Astrocyte of the spinal cord (primary cell): ENCODE results near the gene TPPP3.

Experiments
- DNase-seq: peaks from one replicate; pipeline ENCODE4 v3.0.0; 2011; ENCODE audit warnings: low read depth, low spot score
- H3K4me3 ChIP-seq: 2 replicates; pipeline ENCODE4 v1.5.1; 2011; ENCODE audit warnings: low read depth, mild to moderate bottlenecking, low read length, moderate library complexity
- CTCF ChIP-seq: IDR thresholded peaks from 2 replicates; pipeline ENCODE4 v1.5.1; 2012; ENCODE audit warnings: low read depth, mild to moderate bottlenecking, low read length, inconsistent platforms
- in situ Hi-C: cut with HindIII; loops from 2 replicates; pipeline ENCODE4 v1.10.0; 2017; ENCODE audit warnings: low sequenced_read_pairs

The TPPP3 gene

DNA sequence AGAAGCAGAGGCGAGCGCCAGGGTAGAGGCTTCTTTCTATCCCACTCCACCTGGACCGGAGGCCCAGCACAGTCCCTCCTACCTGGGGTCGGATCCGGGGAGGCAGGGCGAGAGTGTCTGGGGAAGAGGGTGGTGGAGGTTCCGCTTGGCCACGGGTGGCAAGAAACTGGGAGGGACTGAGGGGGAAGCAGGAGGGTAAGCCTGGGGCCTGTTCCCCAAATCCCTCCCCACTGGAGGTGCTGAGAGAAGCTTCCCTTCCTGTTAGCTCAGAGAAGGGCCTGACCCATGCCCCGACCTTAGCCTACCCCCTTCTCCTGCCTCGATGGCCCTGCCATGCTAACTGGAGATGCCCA is 1.8 kb upstream of the TPPP3 start:
- no peak for TF ChIP-seq CTCF
- no peak for DNase-seq
- H3K4me3 ChIP-seq, result no peak overlapping the region
- in situ Hi-C loops, result no loop called here

- in situ Hi-C loops, result no loop called here
- no peak overlapping the region for H3K4me3 ChIP-seq
- DNase-seq, result no peak
- no peak for TF ChIP-seq CTCF
These were observed 1.1 kb upstream of the TPPP3 start for GRCh38 chr16:67394155-67395104.

- DNase-seq, result no peak
- peak overlapping the region; percentile 38 for H3K4me3 ChIP-seq
- in situ Hi-C loops, result no loop called here
- no peak for TF ChIP-seq CTCF
These were observed 473 bp upstream of the TPPP3 start for GRCh38 chr16:67393788-67394154.

- in situ Hi-C loops, result no loop called here
- no peak for DNase-seq
- peak overlapping the region; percentile 38 for H3K4me3 ChIP-seq
- no peak for TF ChIP-seq CTCF
These were observed 818 bp downstream of the TPPP3 start for GRCh38 chr16:67392301-67393059.

DNA sequence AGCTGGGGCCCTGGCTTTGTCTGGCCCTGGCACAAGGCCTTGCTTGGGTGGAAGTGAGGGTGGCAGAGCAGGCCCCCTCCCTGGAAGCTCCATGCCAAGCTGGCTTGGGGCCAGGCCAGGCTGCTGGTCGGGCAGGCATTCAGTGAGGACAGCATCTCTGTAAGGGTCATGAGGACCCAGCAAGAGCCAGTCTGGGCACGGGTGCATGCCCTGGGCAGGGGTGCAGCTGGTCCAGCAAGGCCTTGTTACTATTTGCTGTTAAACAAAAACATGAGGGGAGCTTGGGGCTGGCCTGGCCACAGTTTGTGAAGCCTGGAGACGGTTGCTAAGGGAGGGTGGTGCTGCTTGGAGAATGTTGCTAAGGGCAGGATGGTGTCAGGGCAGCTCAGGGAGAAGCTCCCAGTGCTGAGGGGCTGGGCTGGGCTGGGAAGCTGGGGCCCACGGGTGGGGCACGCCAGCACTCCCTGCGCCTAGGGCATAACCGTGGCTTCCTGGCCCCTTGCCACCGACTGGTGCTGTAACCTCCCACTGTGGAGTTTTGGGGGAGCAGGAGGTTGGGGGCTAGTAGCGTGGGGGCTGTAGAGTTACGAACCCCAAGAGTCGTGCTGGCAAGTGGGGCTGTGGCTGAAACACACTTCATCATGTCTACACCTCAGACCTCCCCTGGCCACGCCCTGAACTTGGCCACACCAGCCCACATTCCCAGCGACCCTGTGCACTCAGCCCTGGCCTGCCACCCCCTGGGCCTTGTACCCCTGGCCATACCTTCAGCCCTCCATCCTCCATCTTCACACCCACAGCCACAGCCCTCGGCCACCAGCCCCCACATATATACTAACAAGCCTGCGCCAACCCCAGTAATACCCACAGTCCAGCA is 1.6 kb downstream of the TPPP3 start:
- H3K4me3 ChIP-seq, result no peak overlapping the region
- TF ChIP-seq CTCF, result no peak

GRCh38 chr16:67390816-67391423 is 2.4 kb downstream of the TPPP3 start:
- in situ Hi-C loops, result no loop called here
- DNase-seq, result no peak
- H3K4me3 ChIP-seq, result no peak overlapping the region
- TF ChIP-seq CTCF, result no peak

More for the DNA sequence above, 1.6 kb downstream of the TPPP3 start:
- DNase-seq, result no peak
- in situ Hi-C loops, result no loop called here
